ENCODE measurements around the gene RFWD3.

RFWD3 gene

DNA sequence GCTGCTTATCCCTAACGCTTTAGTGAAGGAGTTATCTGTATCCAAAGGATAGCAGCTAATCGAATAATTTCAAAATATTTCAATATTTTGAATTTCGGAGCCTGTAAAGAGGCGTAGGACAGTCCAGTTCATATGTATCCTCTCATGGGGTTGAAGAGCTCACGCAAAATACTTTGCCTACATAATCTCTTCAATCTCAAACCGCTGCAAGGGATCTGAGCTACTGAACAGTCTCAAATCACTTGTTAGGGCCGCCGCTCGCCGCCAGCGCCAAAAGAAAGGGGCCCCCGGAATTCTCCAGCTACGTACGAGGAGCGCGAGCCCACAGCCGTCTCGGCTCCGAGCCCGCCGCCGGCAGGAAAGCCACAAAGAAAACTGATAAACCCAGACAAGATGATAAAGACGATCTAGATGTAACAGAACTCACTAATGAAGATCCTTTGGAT is 601 bp upstream of the RFWD3 start:
- POLR2A ChIA-PET, result no interaction called here
- Histone ChIP-seq H3K27me3 (replicated peaks in 2 of 5; ENCODE audit: control insufficient read depth in 4 of 5, insufficient read depth in 5 of 5, low read length in 4 of 5) (no peaks in the 10 kb centered on the region), H3K27ac (ENCODE audit: insufficient read depth in 1 of 2, low read depth in 1 of 2, low read length in 2 of 2, poor library complexity in 1 of 2, severe bottlenecking in 2 of 2) (peak overlapping the region in 1 of 2 experiments; percentile 97), H3K9me3 (ENCODE audit: control extremely low read depth in 1 of 5, control insufficient read depth in 4 of 5, insufficient read depth in 2 of 5, low read depth in 1 of 5, low read length in 4 of 5) (no peaks in the 10 kb centered on the region), H3K36me3 (ENCODE audit: control insufficient read depth in 4 of 4, insufficient read depth in 4 of 4, low read length in 3 of 4) (peaks cover 3 to 38% (median 27%) of the 10 kb centered on the region in 4 experiments), H3K4me3 (ENCODE audit: control insufficient read depth in 1 of 7, extremely low read depth in 1 of 7, insufficient read depth in 4 of 7, low read depth in 2 of 7, low read length in 6 of 7) (peak overlapping the region; percentile 31 to 97 (median 92)), H3K4me1 (ENCODE audit: control extremely low read depth in 1 of 4, control insufficient read depth in 4 of 4, insufficient read depth in 4 of 4, low read length in 3 of 4) (peaks cover 8 to 20% (median 13%) of the 10 kb centered on the region in 4 experiments)
- WGBS (ENCODE audit: insufficient coverage), result 4% methylated on average over 19 of the region's 23 CpGs
- DNase-seq, result peak; percentile 11 to 28 (median 14)
- CTCF ChIA-PET, result interaction anchor here (0.6 to 2.3 kb wide), 3 partner anchors 12 to 404 kb away, joined by 3 to 11 read pairs (median 4); no protein-coding TSS in a partner anchor

DNA sequence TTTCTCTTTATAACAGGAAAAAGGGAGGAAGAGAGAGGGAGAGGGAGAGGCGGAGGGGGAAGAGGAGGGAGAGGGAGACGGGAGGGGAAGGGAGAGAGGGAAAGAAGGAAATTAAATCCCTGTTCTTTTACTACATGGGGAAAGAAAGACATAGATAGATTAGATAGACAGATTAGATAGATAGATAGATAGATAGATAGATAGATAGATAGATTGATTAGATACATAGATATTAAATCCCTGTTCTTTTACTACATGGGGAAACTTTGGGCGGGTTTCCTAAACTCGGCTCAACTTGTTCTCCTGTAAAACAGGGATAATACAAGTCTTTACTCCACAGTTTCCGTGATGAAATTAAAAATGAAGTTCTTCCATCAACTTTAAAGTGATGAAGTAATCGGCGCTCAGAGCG is 661 bp downstream of the RFWD3 start:
- ChIA-PET POLR2A (interaction anchor here (0.8 kb wide), 1 partner anchor 59 kb away, joined by 6 read pairs; the partner anchor contains the start of gene GLG1), CTCF (interaction anchor here (1.0 to 2.3 kb wide), 3 partner anchors 11 to 35 kb away, joined by 4 to 11 read pairs (median 4); partner anchors contain the start of gene MLKL)
- WGBS (ENCODE audit: insufficient coverage), result 0% methylated on average over 4 of the region's 8 CpGs
- Histone ChIP-seq H3K4me3 (ENCODE audit: control insufficient read depth in 1 of 7, extremely low read depth in 1 of 7, insufficient read depth in 4 of 7, low read depth in 2 of 7, low read length in 6 of 7) (peak overlapping the region; percentile 64 to 97 (median 92)), H3K36me3 (ENCODE audit: control insufficient read depth in 4 of 4, insufficient read depth in 4 of 4, low read length in 3 of 4) (peaks cover 5 to 39% (median 23%) of the 10 kb centered on the region in 4 experiments), H3K27ac (ENCODE audit: insufficient read depth in 1 of 2, low read depth in 1 of 2, low read length in 2 of 2, poor library complexity in 1 of 2, severe bottlenecking in 2 of 2) (peak overlapping the region; percentile 93 to 97), H3K4me1 (ENCODE audit: control extremely low read depth in 1 of 4, control insufficient read depth in 4 of 4, insufficient read depth in 4 of 4, low read length in 3 of 4) (peaks cover 8 to 20% (median 14%) of the 10 kb centered on the region in 4 experiments), H3K27me3 (replicated peaks in 2 of 5; ENCODE audit: control insufficient read depth in 4 of 5, insufficient read depth in 5 of 5, low read length in 4 of 5) (no peaks in the 10 kb centered on the region), H3K9me3 (ENCODE audit: control extremely low read depth in 1 of 5, control insufficient read depth in 4 of 5, insufficient read depth in 2 of 5, low read depth in 1 of 5, low read length in 4 of 5) (no peaks in the 10 kb centered on the region)
- DNase-seq, result no peak

DNA sequence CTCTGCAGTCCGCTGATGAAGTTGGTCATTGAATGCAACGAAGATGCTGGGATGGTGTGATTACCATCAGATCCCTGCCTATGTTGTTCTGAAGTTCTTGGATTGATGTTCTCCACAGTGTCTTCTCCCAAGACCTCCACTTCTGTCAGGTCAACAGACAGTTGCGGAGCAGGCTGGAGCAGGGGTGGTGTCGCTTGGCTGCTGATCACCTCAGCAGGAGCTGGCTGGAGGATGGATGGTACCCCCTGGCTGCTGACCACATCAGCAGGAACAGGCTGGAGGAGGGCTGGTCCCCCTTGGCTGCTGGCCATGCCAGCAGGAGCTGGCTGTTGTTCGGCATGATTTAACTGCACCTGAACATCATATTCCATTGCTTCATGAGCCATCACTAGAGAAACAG is 5.6 kb downstream of the RFWD3 start:
- peaks cover 10 to 83% (median 55%) of the 10 kb centered on the region in 4 experiments for H3K36me3 ChIP-seq (ENCODE audit: control insufficient read depth in 4 of 4, insufficient read depth in 4 of 4, low read length in 3 of 4)
- ChIA-PET POLR2A (no interaction called here), CTCF (interaction anchor here (0.6 to 0.8 kb wide), 2 partner anchors 9 to 170 kb away, joined by 3 read pairs; no protein-coding TSS in a partner anchor)
- H3K27ac ChIP-seq (ENCODE audit: insufficient read depth in 1 of 2, low read depth in 1 of 2, low read length in 2 of 2, poor library complexity in 1 of 2, severe bottlenecking in 2 of 2), result no peak overlapping the region
- no peak overlapping the region for H3K4me3 ChIP-seq (ENCODE audit: control insufficient read depth in 1 of 7, extremely low read depth in 1 of 7, insufficient read depth in 4 of 7, low read depth in 2 of 7, low read length in 6 of 7)
- H3K27me3 ChIP-seq (replicated peaks in 2 of 5; ENCODE audit: control insufficient read depth in 4 of 5, insufficient read depth in 5 of 5, low read length in 4 of 5), result no peaks in the 10 kb centered on the region
- H3K9me3 ChIP-seq (ENCODE audit: control extremely low read depth in 1 of 5, control insufficient read depth in 4 of 5, insufficient read depth in 2 of 5, low read depth in 1 of 5, low read length in 4 of 5), result no peaks in the 10 kb centered on the region
- no peak for DNase-seq
- WGBS (ENCODE audit: insufficient coverage), result 83% methylated on average over 2 of the region's 5 CpGs
- H3K4me1 ChIP-seq (ENCODE audit: control extremely low read depth in 1 of 4, control insufficient read depth in 4 of 4, insufficient read depth in 4 of 4, low read length in 3 of 4), result peaks cover 0 to 24% (median 15%) of the 10 kb centered on the region in 4 experiments

DNA sequence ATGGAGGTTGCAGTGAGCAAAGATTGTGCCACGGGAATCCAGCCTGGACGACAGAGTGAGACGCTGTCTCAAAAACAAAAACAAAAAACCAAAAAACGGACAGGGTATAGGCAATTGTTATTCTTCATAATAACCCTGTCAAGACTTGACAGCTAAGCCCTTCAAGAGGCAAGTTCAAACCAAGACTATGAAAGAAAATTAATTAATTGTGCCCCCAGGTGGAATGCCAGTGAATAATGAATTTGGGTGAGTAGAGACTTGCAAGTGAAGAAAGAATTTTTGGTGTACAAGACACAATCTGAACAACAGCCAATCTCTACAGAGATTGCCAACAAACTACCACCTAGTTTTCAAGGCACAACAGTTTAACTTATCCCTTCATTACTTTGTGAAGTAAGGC is 6.3 kb downstream of the RFWD3 start:
- peaks cover 10 to 88% (median 57%) of the 10 kb centered on the region in 4 experiments for H3K36me3 ChIP-seq (ENCODE audit: control insufficient read depth in 4 of 4, insufficient read depth in 4 of 4, low read length in 3 of 4)
- H3K4me1 ChIP-seq (ENCODE audit: control extremely low read depth in 1 of 4, control insufficient read depth in 4 of 4, insufficient read depth in 4 of 4, low read length in 3 of 4), result peaks cover 0 to 22% (median 10%) of the 10 kb centered on the region in 4 experiments
- no peak for DNase-seq
- CTCF ChIA-PET, result interaction anchor here (1.1 kb wide), 1 partner anchor 9 kb away, joined by 5 read pairs; no protein-coding TSS in a partner anchor
- peak overlapping the region in 1 of 2 experiments; percentile 8 for H3K27ac ChIP-seq (ENCODE audit: insufficient read depth in 1 of 2, low read depth in 1 of 2, low read length in 2 of 2, poor library complexity in 1 of 2, severe bottlenecking in 2 of 2)
- H3K27me3 ChIP-seq (replicated peaks in 2 of 5; ENCODE audit: control insufficient read depth in 4 of 5, insufficient read depth in 5 of 5, low read length in 4 of 5), result no peaks in the 10 kb centered on the region
- 97% methylated on average over 4 of the region's 4 CpGs for WGBS (ENCODE audit: insufficient coverage)
- no peaks in the 10 kb centered on the region for H3K9me3 ChIP-seq (ENCODE audit: control extremely low read depth in 1 of 5, control insufficient read depth in 4 of 5, insufficient read depth in 2 of 5, low read depth in 1 of 5, low read length in 4 of 5)
- H3K4me3 ChIP-seq (ENCODE audit: control insufficient read depth in 1 of 7, extremely low read depth in 1 of 7, insufficient read depth in 4 of 7, low read depth in 2 of 7, low read length in 6 of 7), result no peak overlapping the region
- POLR2A ChIA-PET, result no interaction called here

DNA sequence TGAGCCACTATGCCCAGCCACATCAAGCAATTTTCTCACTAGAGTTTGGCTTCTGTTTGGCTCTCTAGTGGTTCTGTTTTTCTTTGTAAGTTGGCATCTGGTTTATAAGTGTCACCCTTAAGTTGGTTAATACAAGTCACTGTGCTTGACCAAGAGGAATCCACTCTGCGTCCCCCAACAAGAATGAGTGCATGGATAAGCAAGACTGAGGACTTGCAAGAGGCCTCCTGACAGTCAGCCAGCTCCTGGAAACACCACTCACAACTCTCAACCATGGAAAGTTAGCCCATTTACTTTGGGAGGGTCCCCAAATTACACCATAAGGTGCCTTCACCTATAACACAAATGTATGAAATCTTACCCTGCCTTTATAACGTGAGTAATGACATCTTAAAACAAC is 7.6 kb downstream of the RFWD3 start:
- ChIA-PET CTCF (no interaction called here), POLR2A (no interaction called here)
- DNase-seq, result no peak
- Histone ChIP-seq H3K27ac (ENCODE audit: insufficient read depth in 1 of 2, low read depth in 1 of 2, low read length in 2 of 2, poor library complexity in 1 of 2, severe bottlenecking in 2 of 2) (no peak overlapping the region), H3K27me3 (replicated peaks in 2 of 5; ENCODE audit: control insufficient read depth in 4 of 5, insufficient read depth in 5 of 5, low read length in 4 of 5) (no peaks in the 10 kb centered on the region), H3K36me3 (ENCODE audit: control insufficient read depth in 4 of 4, insufficient read depth in 4 of 4, low read length in 3 of 4) (peaks cover 10 to 89% (median 54%) of the 10 kb centered on the region in 4 experiments), H3K4me1 (ENCODE audit: control extremely low read depth in 1 of 4, control insufficient read depth in 4 of 4, insufficient read depth in 4 of 4, low read length in 3 of 4) (peaks cover 0 to 25% (median 12%) of the 10 kb centered on the region in 4 experiments), H3K9me3 (ENCODE audit: control extremely low read depth in 1 of 5, control insufficient read depth in 4 of 5, insufficient read depth in 2 of 5, low read depth in 1 of 5, low read length in 4 of 5) (no peaks in the 10 kb centered on the region), H3K4me3 (ENCODE audit: control insufficient read depth in 1 of 7, extremely low read depth in 1 of 7, insufficient read depth in 4 of 7, low read depth in 2 of 7, low read length in 6 of 7) (no peak overlapping the region)
- 100% methylated on average over 1 of the region's 2 CpGs for WGBS (ENCODE audit: insufficient coverage)

DNA sequence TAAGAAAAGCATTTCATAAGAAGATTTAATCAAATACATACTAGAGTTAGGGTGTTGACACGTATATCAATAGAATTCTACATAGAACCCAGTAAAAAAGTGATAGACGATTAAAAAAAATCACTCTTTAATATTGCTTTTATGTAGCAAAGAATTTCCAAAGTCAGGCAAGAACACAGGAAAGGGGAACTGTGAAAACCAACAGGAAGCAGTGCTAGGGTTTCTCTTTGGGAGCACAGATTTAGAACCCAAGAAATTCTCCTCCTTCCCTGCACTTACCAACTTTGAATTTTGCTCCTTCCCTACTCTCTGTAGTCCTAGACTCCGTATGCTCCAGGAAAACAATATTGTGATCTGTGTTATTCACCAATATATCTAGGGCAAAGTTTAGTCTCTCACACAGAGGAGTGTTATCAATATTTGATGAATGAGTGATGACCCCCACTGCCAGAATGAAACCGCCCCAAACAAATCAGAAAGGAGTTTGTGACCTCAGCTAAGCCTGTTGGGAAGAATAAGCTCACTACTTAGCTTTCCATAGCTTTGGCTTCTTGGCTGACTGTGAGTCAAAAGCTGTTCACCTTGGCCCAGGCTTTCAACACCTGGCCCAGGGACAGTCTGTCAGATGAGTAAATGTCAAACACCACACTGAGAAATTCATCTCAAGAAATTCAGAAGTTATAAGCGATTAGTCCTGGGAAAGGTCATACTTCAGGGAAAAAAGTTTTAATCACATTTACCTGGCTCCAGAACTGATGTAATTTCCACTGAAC is 8.6 kb downstream of the RFWD3 start:
- WGBS (ENCODE audit: insufficient coverage), result 75% methylated on average over 2 of the region's 5 CpGs
- no peak for DNase-seq
- Histone ChIP-seq H3K27ac (ENCODE audit: insufficient read depth in 1 of 2, low read depth in 1 of 2, low read length in 2 of 2, poor library complexity in 1 of 2, severe bottlenecking in 2 of 2) (no peak overlapping the region), H3K4me1 (ENCODE audit: control extremely low read depth in 1 of 4, control insufficient read depth in 4 of 4, insufficient read depth in 4 of 4, low read length in 3 of 4) (peaks cover 0 to 29% (median 13%) of the 10 kb centered on the region in 4 experiments), H3K27me3 (replicated peaks in 2 of 5; ENCODE audit: control insufficient read depth in 4 of 5, insufficient read depth in 5 of 5, low read length in 4 of 5) (no peaks in the 10 kb centered on the region), H3K9me3 (ENCODE audit: control extremely low read depth in 1 of 5, control insufficient read depth in 4 of 5, insufficient read depth in 2 of 5, low read depth in 1 of 5, low read length in 4 of 5) (no peaks in the 10 kb centered on the region), H3K36me3 (ENCODE audit: control insufficient read depth in 4 of 4, insufficient read depth in 4 of 4, low read length in 3 of 4) (peaks cover 7 to 85% (median 48%) of the 10 kb centered on the region in 4 experiments), H3K4me3 (ENCODE audit: control insufficient read depth in 1 of 7, extremely low read depth in 1 of 7, insufficient read depth in 4 of 7, low read depth in 2 of 7, low read length in 6 of 7) (no peak overlapping the region)
- ChIA-PET POLR2A (no interaction called here), CTCF (interaction anchor here (1.2 kb wide), 1 partner anchor 9 kb away, joined by 4 read pairs; no protein-coding TSS in a partner anchor)

Data from common myeloid progenitor, CD34-positive (primary cell).